ENCODE measurements around the gene COPS7A. TPM values are rescaled to one million over a fixed set of nuclear protein-coding genes. Genes with fewer than 3 reads are reported as not detected.

The COPS7A gene
- total RNA-seq, 1 donor from 2014 or later: 73.0 TPM

DNA sequence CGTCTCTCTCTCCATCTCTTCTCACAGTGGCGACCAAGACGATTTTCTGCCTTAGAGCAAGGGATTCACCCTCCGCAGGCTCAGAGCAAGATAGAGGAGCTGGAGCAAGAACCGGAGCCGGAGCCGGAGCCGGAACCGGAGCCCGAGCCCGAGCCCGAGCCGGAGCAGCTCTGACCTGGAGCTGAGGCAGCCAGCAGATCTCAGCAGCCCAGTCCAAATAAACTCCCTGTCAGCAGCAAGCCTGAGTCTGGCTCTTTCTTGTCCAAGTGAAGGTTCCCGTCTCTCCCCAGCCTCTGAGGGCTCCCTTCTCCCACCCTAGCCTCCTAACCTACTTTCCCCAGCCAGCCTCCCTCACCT lies 54.3 kb downstream of the COPS7A start:
- DNase-seq (ENCODE audit: extremely low spot score, unreplicated experiment): no peak
- peak overlapping the region; percentile 76 for H3K4me3 Mint-ChIP-seq (ENCODE audit: unreplicated experiment)
- peak overlapping the region; percentile 80 for H3K27ac Mint-ChIP-seq (ENCODE audit: unreplicated experiment)
- H3K4me1 Mint-ChIP-seq (ENCODE audit: unreplicated experiment): peaks cover 13% of the 10 kb centered on the region
- TF ChIP-seq, protein P1, sequence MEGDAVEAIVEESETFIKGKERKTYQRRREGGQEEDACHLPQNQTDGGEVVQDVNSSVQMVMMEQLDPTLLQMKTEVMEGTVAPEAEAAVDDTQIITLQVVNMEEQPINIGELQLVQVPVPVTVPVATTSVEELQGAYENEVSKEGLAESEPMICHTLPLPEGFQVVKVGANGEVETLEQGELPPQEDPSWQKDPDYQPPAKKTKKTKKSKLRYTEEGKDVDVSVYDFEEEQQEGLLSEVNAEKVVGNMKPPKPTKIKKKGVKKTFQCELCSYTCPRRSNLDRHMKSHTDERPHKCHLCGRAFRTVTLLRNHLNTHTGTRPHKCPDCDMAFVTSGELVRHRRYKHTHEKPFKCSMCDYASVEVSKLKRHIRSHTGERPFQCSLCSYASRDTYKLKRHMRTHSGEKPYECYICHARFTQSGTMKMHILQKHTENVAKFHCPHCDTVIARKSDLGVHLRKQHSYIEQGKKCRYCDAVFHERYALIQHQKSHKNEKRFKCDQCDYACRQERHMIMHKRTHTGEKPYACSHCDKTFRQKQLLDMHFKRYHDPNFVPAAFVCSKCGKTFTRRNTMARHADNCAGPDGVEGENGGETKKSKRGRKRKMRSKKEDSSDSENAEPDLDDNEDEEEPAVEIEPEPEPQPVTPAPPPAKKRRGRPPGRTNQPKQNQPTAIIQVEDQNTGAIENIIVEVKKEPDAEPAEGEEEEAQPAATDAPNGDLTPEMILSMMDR (IDR thresholded peaks at IDR 0.05): no peak
- peaks cover 3% of the 10 kb centered on the region for H3K36me3 Mint-ChIP-seq (ENCODE audit: unreplicated experiment)
- H3K9me3 Mint-ChIP-seq (ENCODE audit: unreplicated experiment): no peaks in the 10 kb centered on the region
- no peaks in the 10 kb centered on the region for H3K27me3 Mint-ChIP-seq (ENCODE audit: unreplicated experiment)

DNA sequence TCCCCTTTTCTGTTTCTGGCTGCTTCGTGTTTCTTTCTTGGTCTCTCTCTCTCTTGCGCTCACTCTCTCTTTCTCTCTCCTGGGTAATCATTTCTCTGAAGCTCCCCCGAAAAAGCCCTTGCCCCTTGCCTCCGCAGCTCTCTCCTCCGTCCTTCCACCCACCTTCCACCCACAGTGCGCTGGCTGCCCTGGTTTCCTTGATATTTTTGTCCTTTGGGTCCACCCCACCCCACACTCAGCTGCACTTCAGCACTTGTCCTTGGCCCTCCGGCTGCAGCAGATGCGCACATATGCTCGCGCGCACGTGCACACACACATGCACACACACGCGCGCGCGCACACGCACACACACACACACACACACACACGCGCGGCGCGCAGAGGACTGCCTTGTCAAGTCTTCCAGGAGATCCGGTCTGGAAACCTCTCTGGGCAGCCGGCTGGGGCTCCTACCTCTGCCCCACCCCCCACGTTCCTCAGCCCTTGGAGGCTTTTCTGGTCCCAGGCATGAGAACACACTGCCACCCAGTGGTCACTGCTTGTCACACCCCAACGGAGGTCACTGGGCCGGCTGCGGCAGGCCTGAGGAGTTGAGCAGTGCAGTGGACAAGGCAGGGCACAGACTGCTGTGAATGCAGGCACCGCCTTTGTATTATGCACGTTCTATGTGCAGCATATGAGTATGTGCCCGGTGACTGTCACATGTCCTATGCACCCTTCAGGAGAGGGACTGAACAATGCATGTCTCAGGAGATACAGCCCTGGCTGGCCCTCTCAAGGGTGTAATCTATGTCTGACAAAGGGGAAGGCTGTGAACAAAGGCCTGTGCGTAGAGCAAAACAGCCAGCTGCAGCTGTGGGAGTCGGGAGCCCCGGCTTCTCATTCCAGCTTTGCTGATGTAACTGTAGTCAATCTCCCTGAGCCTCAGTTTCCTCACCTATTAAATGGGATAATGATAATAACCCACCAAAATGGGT lies 55.0 kb downstream of the COPS7A start:
- peak overlapping the region; percentile 76 for H3K4me3 Mint-ChIP-seq (ENCODE audit: unreplicated experiment)
- H3K9me3 Mint-ChIP-seq (ENCODE audit: unreplicated experiment): no peaks in the 10 kb centered on the region
- H3K36me3 Mint-ChIP-seq (ENCODE audit: unreplicated experiment): peaks cover 3% of the 10 kb centered on the region
- peak; percentile 97 for DNase-seq (ENCODE audit: extremely low spot score, unreplicated experiment)
- H3K27ac Mint-ChIP-seq (ENCODE audit: unreplicated experiment): peak overlapping the region; percentile 80
- peaks cover 13% of the 10 kb centered on the region for H3K4me1 Mint-ChIP-seq (ENCODE audit: unreplicated experiment)
- no peaks in the 10 kb centered on the region for H3K27me3 Mint-ChIP-seq (ENCODE audit: unreplicated experiment)
- TF ChIP-seq, protein P1 (IDR thresholded peaks at IDR 0.05): peak; percentile 96

DNA sequence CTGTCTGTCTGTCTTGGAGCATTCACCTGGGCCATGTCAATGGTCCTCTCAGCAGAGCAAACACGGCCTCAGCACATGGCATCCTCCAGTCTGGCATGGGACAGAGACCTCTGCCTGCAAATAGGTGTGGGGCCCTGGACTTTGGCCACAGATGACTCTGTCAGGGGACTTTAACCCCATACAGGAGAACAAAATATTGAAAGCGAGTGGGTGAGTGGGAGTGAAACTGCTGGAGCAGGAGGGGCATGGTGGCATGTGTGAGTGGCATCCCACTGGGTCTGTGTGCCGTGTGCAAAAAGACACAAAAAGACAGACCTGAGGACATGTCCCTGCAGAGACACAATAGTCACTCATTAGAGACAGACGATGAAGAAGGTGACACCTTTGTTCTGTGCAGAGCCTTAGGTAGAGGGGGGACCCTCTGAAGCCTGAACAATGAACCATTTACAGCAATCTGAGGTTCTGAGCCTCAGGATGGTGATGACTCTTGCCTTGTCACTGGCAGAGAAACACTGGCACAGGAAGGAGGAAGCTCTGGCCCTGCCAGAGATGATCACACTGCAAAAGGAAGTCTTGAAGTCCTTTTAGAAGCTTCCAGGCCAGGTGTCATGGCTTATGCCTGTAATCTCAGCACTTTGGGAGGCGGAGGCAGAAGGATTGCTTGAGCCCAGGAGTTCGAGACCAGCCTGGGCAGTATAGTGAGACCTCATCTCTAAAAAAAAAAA lies 56.0 kb downstream of the COPS7A start:
- TF ChIP-seq, protein P1 (IDR thresholded peaks at IDR 0.05): no peak
- Mint-ChIP-seq H3K4me1 (ENCODE audit: unreplicated experiment) (peaks cover 13% of the 10 kb centered on the region), H3K36me3 (ENCODE audit: unreplicated experiment) (no peaks in the 10 kb centered on the region), H3K27me3 (ENCODE audit: unreplicated experiment) (no peaks in the 10 kb centered on the region), H3K9me3 (ENCODE audit: unreplicated experiment) (no peaks in the 10 kb centered on the region), H3K4me3 (ENCODE audit: unreplicated experiment) (no peak overlapping the region), H3K27ac (ENCODE audit: unreplicated experiment) (no peak overlapping the region)
- no peak for DNase-seq (ENCODE audit: extremely low spot score, unreplicated experiment)

DNA sequence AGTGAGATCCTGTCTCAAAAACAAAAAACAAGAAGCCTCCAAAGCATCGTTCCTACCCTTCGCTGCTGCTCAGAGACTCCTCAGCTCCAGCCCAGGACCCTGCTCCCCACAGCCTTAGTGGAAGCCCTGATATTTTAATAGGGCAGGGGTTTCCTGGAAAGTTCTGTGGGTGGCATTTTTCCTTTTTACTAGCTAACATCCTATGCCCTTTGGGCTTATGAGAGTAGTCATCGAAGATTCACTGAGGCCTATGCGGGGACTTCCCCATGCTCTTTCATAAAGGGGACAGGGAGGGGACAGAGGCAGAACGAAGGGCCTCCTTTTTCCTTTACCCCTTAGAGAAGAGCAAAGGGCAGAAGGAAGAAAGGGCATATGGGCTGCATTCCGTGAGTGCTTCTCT lies 56.7 kb downstream of the COPS7A start:
- Mint-ChIP-seq H3K4me3 (ENCODE audit: unreplicated experiment) (no peak overlapping the region), H3K36me3 (ENCODE audit: unreplicated experiment) (no peaks in the 10 kb centered on the region), H3K27me3 (ENCODE audit: unreplicated experiment) (no peaks in the 10 kb centered on the region), H3K9me3 (ENCODE audit: unreplicated experiment) (no peaks in the 10 kb centered on the region), H3K4me1 (ENCODE audit: unreplicated experiment) (peaks cover 13% of the 10 kb centered on the region), H3K27ac (ENCODE audit: unreplicated experiment) (no peak overlapping the region)
- no peak for DNase-seq (ENCODE audit: extremely low spot score, unreplicated experiment)
- TF ChIP-seq, protein P1 (IDR thresholded peaks at IDR 0.05): no peak

Other genes starting within 250 kb of the COPS7A start
- gene MRPL51, start 230.8 kb upstream of the COPS7A start, total RNA-seq: 172 TPM in 2 replicates
- 36.4 and 36.9 TPM in 2 replicates for gene NCAPD2, start 229.9 kb upstream of the COPS7A start, total RNA-seq
- 1,754 and 1,775 TPM in 2 replicates for gene GAPDH, start 189.5 kb upstream of the COPS7A start, total RNA-seq
- gene IFFO1, start 168.0 kb upstream of the COPS7A start, total RNA-seq: 35.9 and 40.7 TPM in 2 replicates
- gene NOP2, start 155.8 kb upstream of the COPS7A start, total RNA-seq: 32.5 and 34.5 TPM in 2 replicates
- 348 and 351 TPM in 2 replicates for gene CHD4, start 116.7 kb upstream of the COPS7A start, total RNA-seq
- 0.32 and 0.50 TPM in 2 replicates for gene LPAR5, start 88.1 kb upstream of the COPS7A start, total RNA-seq
- gene ACRBP, start 76.6 kb upstream of the COPS7A start, total RNA-seq: 0.73 and 1.0 TPM in 2 replicates
- 56.7 and 58.8 TPM in 2 replicates for gene ING4, start 60.9 kb upstream of the COPS7A start, total RNA-seq
- gene ZNF384, start 34.7 kb upstream of the COPS7A start, total RNA-seq: 66.6 and 68.3 TPM in 2 replicates
- 3.9 and 5.2 TPM in 2 replicates for gene PIANP, start 23.2 kb upstream of the COPS7A start, total RNA-seq
- 141 and 162 TPM in 2 replicates for gene MLF2, start 29.1 kb downstream of the COPS7A start, total RNA-seq
- gene PTMS, start 42.3 kb downstream of the COPS7A start, total RNA-seq: 501 and 554 TPM in 2 replicates
- 1.1 and 2.5 TPM in 2 replicates for gene LAG3, start 48.5 kb downstream of the COPS7A start, total RNA-seq
- 0.60 and 0.62 TPM in 2 replicates for gene CD4, start 65.5 kb downstream of the COPS7A start, total RNA-seq
- gene GPR162, start 97.8 kb downstream of the COPS7A start, total RNA-seq: 11.5 and 12.0 TPM in 2 replicates
- 86.5 and 90.8 TPM in 2 replicates for gene P3H3, start 104.4 kb downstream of the COPS7A start, total RNA-seq
- gene GNB3, start 116.9 kb downstream of the COPS7A start, total RNA-seq: 8.3 and 10.6 TPM in 2 replicates
- gene CDCA3, start 127.2 kb downstream of the COPS7A start, total RNA-seq: 8.0 and 9.2 TPM in 2 replicates
- 113 and 114 TPM in 2 replicates for gene USP5, start 128.1 kb downstream of the COPS7A start, total RNA-seq
- 408 and 415 TPM in 2 replicates for gene TPI1, start 143.5 kb downstream of the COPS7A start, total RNA-seq
- 9.2 and 11.5 TPM in 2 replicates for gene SPSB2, start 149.3 kb downstream of the COPS7A start, total RNA-seq
- gene LRRC23, start 180.8 kb downstream of the COPS7A start, total RNA-seq: 9.0 and 11.3 TPM in 2 replicates
- gene ENO2, start 190.5 kb downstream of the COPS7A start, total RNA-seq: 21.5 and 24.1 TPM in 2 replicates
- gene ATN1, start 203.9 kb downstream of the COPS7A start, total RNA-seq: 117 and 123 TPM in 2 replicates
- gene RNU7-1, start 219.8 kb downstream of the COPS7A start, total RNA-seq: not detected in 2 replicates
- 287 and 309 TPM in 2 replicates for gene C12orf57, start 220.0 kb downstream of the COPS7A start, total RNA-seq
- 0.29 and 0.94 TPM in 2 replicates for gene PTPN6, start 227.3 kb downstream of the COPS7A start, total RNA-seq
- 202 and 205 TPM in 2 replicates for gene PHB2, start 246.6 kb downstream of the COPS7A start, total RNA-seq
- 29.5 and 29.8 TPM in 2 replicates for gene EMG1, start 246.9 kb downstream of the COPS7A start, total RNA-seq

All from osteocyte (in vitro differentiated cells).